ENCODE data around the gene LAD1.

Gene LAD1

GRCh38 chr1:201361652-201362504 lies 37.2 kb downstream of the LAD1 start:
- DNase-seq: no peak

GRCh38 chr1:201360901-201361651 lies 38.0 kb downstream of the LAD1 start:
- no peak for DNase-seq

- DNase-seq: no peak
Observed at GRCh38 chr1:201360486-201360885, 38.6 kb downstream of the LAD1 start.

GRCh38 chr1:201359873-201360210 lies 39.3 kb downstream of the LAD1 start:
- DNase-seq: no peak

GRCh38 chr1:201359031-201359872 lies 39.9 kb downstream of the LAD1 start:
- DNase-seq: no peak

GRCh38 chr1:201358596-201358995 lies 40.5 kb downstream of the LAD1 start:
- no peak for DNase-seq

GRCh38 chr1:201357636-201358348 lies 41.3 kb downstream of the LAD1 start:
- no peak for DNase-seq

GRCh38 chr1:201357211-201357610 lies 41.9 kb downstream of the LAD1 start:
- no peak for DNase-seq

GRCh38 chr1:201356701-201357100 lies 42.4 kb downstream of the LAD1 start:
- DNase-seq: no peak

GRCh38 chr1:201356236-201356635 lies 42.9 kb downstream of the LAD1 start:
- no peak for DNase-seq

- DNase-seq: no peak
Observed at GRCh38 chr1:201355471-201355870, 43.7 kb downstream of the LAD1 start.

GRCh38 chr1:201354901-201355295 lies 44.2 kb downstream of the LAD1 start:
- DNase-seq: no peak

- no peak for DNase-seq
Observed at GRCh38 chr1:201354151-201354900, 44.8 kb downstream of the LAD1 start.

- DNase-seq: no peak
Observed at GRCh38 chr1:201353186-201353940, 45.8 kb downstream of the LAD1 start.

GRCh38 chr1:201351617-201352016 lies 47.5 kb downstream of the LAD1 start:
- no peak for DNase-seq

GRCh38 chr1:201350884-201351283 lies 48.2 kb downstream of the LAD1 start:
- DNase-seq: no peak

GRCh38 chr1:201350361-201350725 lies 48.8 kb downstream of the LAD1 start:
- no peak for DNase-seq

GRCh38 chr1:201349092-201349491 lies 50.0 kb downstream of the LAD1 start:
- DNase-seq: no peak

- no peak for DNase-seq
Observed at GRCh38 chr1:201348211-201348566, 50.9 kb downstream of the LAD1 start.

GRCh38 chr1:201347498-201348210 lies 51.5 kb downstream of the LAD1 start:
- DNase-seq: no peak

GRCh38 chr1:201346987-201347386 lies 52.1 kb downstream of the LAD1 start:
- no peak for DNase-seq
